Right lobe of liver (tissue), 6 donors: Measurements from ENCODE around the gene DLL4. TPM values are rescaled to one million over a fixed set of nuclear protein-coding genes. Genes with fewer than 3 reads are reported as not detected.
"Not testable (repeated sequence)": the region's sequence is repeated elsewhere in the genome, so short reads cannot be mapped to it uniquely, and the experiment has no call there.

Experiments
- ATAC-seq, 4 donors: fragments of 200-7000 bp; cut with Tn5 transposase; one replicate each; pipeline ENCODE4 v1.9.1; 2020; ENCODE audit warnings: mild to moderate bottlenecking in 4 of 4, moderate library complexity in 4 of 4
- DNase-seq, 3 donors: peaks; one replicate each; pipeline ENCODE4 v3.0.0-alpha.2; 2020
- H3K27ac ChIP-seq, 3 donors: fragments of 200-600 bp; one replicate each; pipeline ENCODE4 v1.8.0; 2022
- H3K27me3 ChIP-seq, 2 donors: fragments of 200-600 bp; one replicate each; pipeline ENCODE4 v1.8.0; 2022
- H3K36me3 ChIP-seq, 4 donors: fragments of 200-600 bp; sonication (generic) in 1 of 4; one replicate each; pipeline versions ENCODE4 v1.5.1 to v1.8.0; 2017 to 2022; ENCODE audit warnings: control low read depth in 1 of 4
- H3K4me1 ChIP-seq, 4 donors: fragments of 200-600 bp; sonication (generic) in 1 of 4; one replicate each; pipeline versions ENCODE4 v1.5.1 to v1.8.0; 2017 to 2022; ENCODE audit warnings: control low read depth in 1 of 4
- H3K4me3 ChIP-seq, 3 donors: fragments of 200-600 bp; one replicate each; pipeline ENCODE4 v1.8.0; 2022
- H3K9me3 ChIP-seq, 4 donors: fragments of 200-600 bp; sonication (generic) in 1 of 4; one replicate each; pipeline versions ENCODE4 v1.5.1 to v1.8.0; 2017 to 2022; ENCODE audit warnings: control low read depth in 1 of 4
- POLR2A ChIP-seq: fragments of 450-650 bp; IDR thresholded peaks from one replicate; pipeline ENCODE4 v1.6.1; 2017; ENCODE audit warnings: antibody characterized with exemption, mild to moderate bottlenecking
- WGBS: methylation state at CpG from one replicate; pipeline ENCODE4 v1.1.6; 2018; ENCODE audit warnings: low coverage, low lambda C conversion rate; ENCODE audit not compliant: insufficient coverage; ENCODE audit errors: missing lambda C conversion rate; 5-methylcytosine and 5-hydroxymethylcytosine counted together
- intact Hi-C, 2 donors: fragments of 100-400 bp; cut with DNase I; formaldehyde crosslinking; loops; one replicate each; pipeline versions ENCODE4 v1.11.2 to v1.14.1; 2022
- total RNA-seq, 6 experiments: library from RNA; depleted of rRNA in 2 of 6; stranded (reverse); fragments of >200 nt in 2 of 6; fragmentation: NEBNext Ultra II Directional in 3 of 6; extraction: Animal tissue kit (Norgen Biotek cat#: 25700) in 3 of 6; gene quantifications; one replicate each; pipeline versions ENCODE4 v1.1.0 to v1.2.4, GENCODE V29; 2016 to 2023
- TF ChIP-seq, protein P1 (sequence below), 4 donors: fragments of 200-600 bp in 3 of 4; fragments of 450-650 bp in 1 of 4; IDR thresholded peaks; one replicate each; pipeline versions ENCODE4 v1.5.1 to v1.8.0; 2016 to 2022; ENCODE audit warnings: antibody characterized with exemption in 4 of 4, mild to moderate bottlenecking in 2 of 4
- donor health status: DM: no; HTN: yes; CAD: no.
- donor health status: DM: no; HTN: no; CAD: no.
- donor health status: DM: no; HTN: no; CAD: no.
- donor health status: DM: no; HTN: yes; CAD: no.
- donor health status: DM: no; HTN: yes; CAD: no.

DLL4 gene
- total RNA-seq, 6 experiments from 2014 or later: 2.9 to 8.7 (median 4.2) TPM

GRCh38 chr15:40960151-40960885 lies 31.2 kb downstream of the DLL4 start:
- no peak overlapping the region for H3K27ac ChIP-seq
- DNase-seq: no peak
- no peak for TF ChIP-seq POLR2A
- TF ChIP-seq, protein P1, sequence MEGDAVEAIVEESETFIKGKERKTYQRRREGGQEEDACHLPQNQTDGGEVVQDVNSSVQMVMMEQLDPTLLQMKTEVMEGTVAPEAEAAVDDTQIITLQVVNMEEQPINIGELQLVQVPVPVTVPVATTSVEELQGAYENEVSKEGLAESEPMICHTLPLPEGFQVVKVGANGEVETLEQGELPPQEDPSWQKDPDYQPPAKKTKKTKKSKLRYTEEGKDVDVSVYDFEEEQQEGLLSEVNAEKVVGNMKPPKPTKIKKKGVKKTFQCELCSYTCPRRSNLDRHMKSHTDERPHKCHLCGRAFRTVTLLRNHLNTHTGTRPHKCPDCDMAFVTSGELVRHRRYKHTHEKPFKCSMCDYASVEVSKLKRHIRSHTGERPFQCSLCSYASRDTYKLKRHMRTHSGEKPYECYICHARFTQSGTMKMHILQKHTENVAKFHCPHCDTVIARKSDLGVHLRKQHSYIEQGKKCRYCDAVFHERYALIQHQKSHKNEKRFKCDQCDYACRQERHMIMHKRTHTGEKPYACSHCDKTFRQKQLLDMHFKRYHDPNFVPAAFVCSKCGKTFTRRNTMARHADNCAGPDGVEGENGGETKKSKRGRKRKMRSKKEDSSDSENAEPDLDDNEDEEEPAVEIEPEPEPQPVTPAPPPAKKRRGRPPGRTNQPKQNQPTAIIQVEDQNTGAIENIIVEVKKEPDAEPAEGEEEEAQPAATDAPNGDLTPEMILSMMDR (IDR thresholded peaks at IDR 0.05): no peak

GRCh38 chr15:40960925-40961324 lies 31.8 kb downstream of the DLL4 start:
- TF ChIP-seq POLR2A: no peak
- TF ChIP-seq, protein P1 (IDR thresholded peaks at IDR 0.05): no peak
- Histone ChIP-seq H3K36me3 (no peaks in the 10 kb centered on the region), H3K27me3 (no peaks in the 10 kb centered on the region), H3K4me1 (peaks cover 0 to 1% (median 0%) of the 10 kb centered on the region in 4 donors), H3K4me3 (no peak overlapping the region), H3K27ac (no peak overlapping the region), H3K9me3 (no peaks in the 10 kb centered on the region)
- intact Hi-C loops: no loop called here
- WGBS: 95% methylated on average over 4 of the region's 11 CpGs
- no peak for DNase-seq
- ATAC-seq: peak in 3 of 4 donors; percentile 7 to 31 (median 13)

More at GRCh38 chr15:40960151-40960885, 31.2 kb downstream of the DLL4 start:
- ATAC-seq: no peak
- Histone ChIP-seq H3K4me3 (no peak overlapping the region), H3K27me3 (no peaks in the 10 kb centered on the region), H3K36me3 (no peaks in the 10 kb centered on the region), H3K4me1 (no peaks in the 10 kb centered on the region), H3K9me3 (no peaks in the 10 kb centered on the region)
- 92% methylated on average over 10 of the region's 16 CpGs for WGBS
- intact Hi-C loops: no loop called here

DNA sequence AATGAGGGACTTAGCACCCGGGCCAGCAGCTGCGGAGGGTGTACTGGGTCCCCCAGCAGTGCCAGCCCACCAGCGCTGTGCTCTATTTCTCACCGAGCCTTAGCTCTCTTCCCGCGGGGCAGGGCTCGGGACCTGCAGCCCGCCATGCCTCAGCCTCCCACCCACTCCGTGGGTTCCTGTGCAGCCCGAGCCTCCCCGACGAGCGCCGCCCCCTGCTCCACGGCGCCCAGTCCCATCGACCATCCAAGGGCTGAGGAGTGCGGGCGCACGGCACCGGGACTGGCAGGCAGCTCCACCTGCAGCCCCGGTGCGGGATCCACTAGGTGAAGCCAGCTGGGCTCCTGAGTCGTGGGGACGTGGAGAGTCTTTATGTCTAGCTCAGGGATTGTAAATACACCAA lies 32.6 kb downstream of the DLL4 start:
- H3K27ac ChIP-seq, H3K27me3 ChIP-seq, H3K4me3 ChIP-seq, intact Hi-C loops, H3K4me1 ChIP-seq, H3K9me3 ChIP-seq, ATAC-seq, H3K36me3 ChIP-seq, DNase-seq: not testable (repeated sequence)
- WGBS: no CpG with 5 or more reads among the region's 25 CpGs

- H3K27me3 ChIP-seq, H3K36me3 ChIP-seq, DNase-seq, H3K27ac ChIP-seq, ATAC-seq, H3K4me3 ChIP-seq, intact Hi-C loops, H3K9me3 ChIP-seq, H3K4me1 ChIP-seq: not testable (repeated sequence)
- 95% methylated on average over 9 of the region's 14 CpGs for WGBS
Measured at GRCh38 chr15:40962317-40962716, 33.2 kb downstream of the DLL4 start.

DNA sequence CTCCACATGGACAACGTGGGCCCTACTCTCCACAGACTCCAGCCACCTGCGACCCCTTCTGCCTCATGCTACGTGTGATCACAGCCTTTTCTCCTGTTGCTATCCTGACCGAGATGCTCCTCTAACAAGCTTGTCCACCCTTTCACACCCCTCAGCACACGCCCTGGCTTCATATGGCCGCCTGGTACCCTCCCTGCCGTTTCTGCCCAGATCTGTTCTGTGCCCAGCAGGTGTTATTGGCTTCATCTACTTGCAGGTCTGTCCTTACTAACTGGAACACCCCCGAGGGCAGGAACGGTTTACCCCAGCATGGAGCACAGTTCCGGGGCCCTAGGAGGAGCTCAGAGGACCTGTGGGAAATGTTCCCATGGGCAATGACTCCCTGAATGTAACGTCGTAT lies 34.1 kb downstream of the DLL4 start:
- Histone ChIP-seq H3K36me3 (no peaks in the 10 kb centered on the region), H3K27me3 (no peaks in the 10 kb centered on the region), H3K27ac (no peak overlapping the region), H3K9me3 (no peaks in the 10 kb centered on the region), H3K4me3 (no peak overlapping the region), H3K4me1 (peaks cover 0 to 6% (median 0%) of the 10 kb centered on the region in 4 donors)
- ATAC-seq (no peak), DNase-seq (no peak)
- intact Hi-C loops: no loop called here
- WGBS: 84% methylated on average over 10 of the region's 12 CpGs
- TF ChIP-seq, protein P1 (IDR thresholded peaks at IDR 0.05): no peak
- TF ChIP-seq POLR2A: no peak
